ENCODE data around the gene HOXD8.

Gene HOXD8

DNA sequence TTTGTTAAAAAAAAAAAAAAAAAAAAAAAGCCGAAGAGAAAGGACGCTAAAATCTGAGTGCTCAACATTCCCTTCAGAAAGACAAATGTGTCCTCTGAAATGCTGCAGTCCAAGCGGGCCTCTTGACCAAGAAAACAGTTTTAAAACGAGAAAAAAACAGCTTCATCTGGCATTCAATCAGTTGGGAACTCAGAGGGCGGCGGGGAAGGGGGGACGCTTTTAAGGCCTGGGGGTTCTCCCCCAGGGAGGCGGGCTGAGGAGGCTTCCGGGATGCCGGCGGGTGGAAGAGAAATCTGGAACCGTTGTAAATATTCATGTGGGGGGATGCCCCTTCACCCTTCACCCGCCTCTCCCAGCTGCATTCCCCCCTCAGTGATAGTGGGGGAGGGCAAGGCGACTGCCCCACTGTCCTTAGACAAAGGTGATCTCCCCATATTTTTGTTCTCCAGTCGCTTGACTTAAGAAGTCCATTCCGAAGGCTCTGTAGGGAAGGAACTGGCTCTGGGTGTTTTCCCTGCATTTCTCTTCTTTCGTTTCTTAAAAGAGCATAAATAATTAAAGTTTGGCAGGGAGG lies 25.7 kb upstream of the HOXD8 start:
- DNase-seq: no peak

GRCh38 chr2:176104316-176105077 lies 25.0 kb upstream of the HOXD8 start:
- DNase-seq: no peak

GRCh38 chr2:176105078-176105729 lies 24.3 kb upstream of the HOXD8 start:
- no peak for DNase-seq

DNA sequence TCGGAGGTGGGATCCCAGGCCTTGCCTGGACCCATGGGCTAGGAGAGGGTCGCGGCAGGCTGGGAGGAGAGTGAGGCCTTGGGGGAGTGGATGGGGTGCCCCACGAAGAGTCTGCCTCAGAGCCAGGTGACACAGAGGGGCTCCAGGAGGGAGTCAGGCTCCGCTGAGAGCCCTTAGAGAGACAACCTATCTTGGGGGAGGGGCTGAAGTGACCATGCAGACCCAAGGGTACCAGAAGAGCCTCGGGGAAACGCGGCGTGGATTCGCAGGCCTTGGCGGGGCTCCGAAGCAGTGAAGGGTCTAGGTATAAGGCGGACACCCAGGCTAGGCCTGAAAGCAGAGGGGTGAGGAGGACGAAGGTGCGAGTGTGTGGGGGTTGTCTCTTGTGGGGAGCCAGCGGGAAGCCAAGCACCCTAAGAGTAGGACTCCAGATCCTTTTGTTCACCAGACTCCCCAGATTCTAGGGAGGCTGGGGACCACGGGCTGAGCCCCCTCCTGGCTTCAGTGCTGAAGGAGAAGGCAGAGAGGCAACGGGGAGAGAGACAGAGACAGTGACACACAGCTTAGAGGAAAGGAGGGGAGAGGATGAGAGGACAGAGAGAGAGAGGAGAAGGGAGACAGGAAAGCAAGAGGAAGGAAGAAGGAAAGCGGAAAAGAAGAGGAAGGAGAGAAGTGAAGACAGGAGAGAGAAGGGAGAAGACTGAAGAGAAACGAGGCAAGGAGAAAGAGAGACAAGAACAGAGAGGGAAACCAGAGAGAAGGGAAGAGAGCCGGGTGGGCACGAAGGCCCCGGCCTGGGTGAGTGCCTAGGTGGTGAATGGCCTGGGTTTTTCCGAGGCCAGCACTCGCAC lies 23.6 kb upstream of the HOXD8 start:
- DNase-seq: no peak

GRCh38 chr2:176106581-176107539 lies 22.6 kb upstream of the HOXD8 start, which contains the start of gene HOXD11:
Gene HOXD11, plus strand, starts transcription at chr2:176107280. Its CDS starts 76 bp downstream, at chr2:176107356.
- peak; percentile 78 for DNase-seq

GRCh38 chr2:176107731-176108181 lies 21.7 kb upstream of the HOXD8 start:
- DNase-seq: no peak

GRCh38 chr2:176109192-176109901 lies 20.2 kb upstream of the HOXD8 start:
- no peak for DNase-seq

GRCh38 chr2:176109946-176110345 lies 19.6 kb upstream of the HOXD8 start:
- DNase-seq: no peak

GRCh38 chr2:176110415-176111308 lies 18.8 kb upstream of the HOXD8 start:
- DNase-seq: no peak

- peak; percentile 81 for DNase-seq
Observed at GRCh38 chr2:176111309-176111663, 18.2 kb upstream of the HOXD8 start.

DNA sequence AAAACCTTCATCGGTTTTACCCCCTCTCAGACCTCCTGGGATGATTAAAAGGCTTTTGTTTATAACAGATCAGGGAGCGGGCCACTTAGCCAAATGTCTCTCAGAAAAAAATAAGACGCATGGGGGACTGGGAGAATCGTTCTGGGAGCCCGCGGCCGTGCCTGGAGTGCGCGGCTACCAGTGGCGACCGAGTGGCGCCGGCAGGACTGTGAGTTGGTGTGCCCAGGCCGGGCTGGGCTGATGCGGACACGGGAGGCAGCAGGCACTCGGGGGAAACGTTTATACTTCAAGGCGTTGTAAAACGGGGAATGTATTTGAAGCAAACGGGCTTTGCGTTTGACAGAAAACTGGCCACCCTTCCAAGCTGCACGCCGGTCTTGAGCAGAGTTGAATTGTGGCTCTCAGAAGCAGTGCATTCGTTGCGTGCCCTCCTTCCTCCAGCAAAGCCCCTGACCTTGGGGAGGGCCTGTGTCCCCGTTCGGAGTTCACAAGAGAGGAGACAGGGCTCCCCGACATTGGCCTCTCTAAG lies 17.6 kb upstream of the HOXD8 start:
- no peak for DNase-seq

- no peak for DNase-seq
Observed at GRCh38 chr2:176112375-176113302, 16.9 kb upstream of the HOXD8 start.

- DNase-seq: peak; percentile 70
Observed at GRCh38 chr2:176114120-176114929, 15.2 kb upstream of the HOXD8 start.

GRCh38 chr2:176114930-176115625 lies 14.4 kb upstream of the HOXD8 start:
- no peak for DNase-seq

- DNase-seq: peak; percentile 65
Observed at GRCh38 chr2:176115883-176116813, 13.4 kb upstream of the HOXD8 start, which contains the start of gene HOXD10. Gene HOXD10, plus strand, starts transcription at chr2:176116778. Its CDS starts 56 bp downstream, at chr2:176116834.

Measured in DMS79 (cell line).